BLaER1 (cell line): Measurements from ENCODE around the gene CALM1.

Experiments used
- H3K27ac ChIP-seq: shearing (Covaris generic); formaldehyde crosslinking; 2 replicates; pipeline ENCODE4 v1.8.1; 2022
- H3K27me3 ChIP-seq: shearing (Covaris generic); formaldehyde crosslinking; 2 replicates; pipeline ENCODE4 v1.8.1; 2022
- H3K36me3 ChIP-seq: shearing (Covaris generic); formaldehyde crosslinking; 2 replicates; pipeline ENCODE4 v1.8.1; 2022
- H3K4me1 ChIP-seq: shearing (Covaris generic); formaldehyde crosslinking; 2 replicates; pipeline ENCODE4 v1.8.1; 2022
- H3K4me2 ChIP-seq: shearing (Covaris generic); formaldehyde crosslinking; 2 replicates; pipeline ENCODE4 v1.8.1; 2022
- H3K4me3 ChIP-seq: shearing (Covaris generic); formaldehyde crosslinking; 2 replicates; pipeline ENCODE4 v1.8.1; 2022
- H3K9ac ChIP-seq: shearing (Covaris generic); formaldehyde crosslinking; 2 replicates; pipeline ENCODE4 v1.8.1; 2022
- H3K9me3 ChIP-seq: shearing (Covaris generic); formaldehyde crosslinking; 2 replicates; pipeline ENCODE4 v1.8.1; 2022
- H4K20me1 ChIP-seq: shearing (Covaris generic); formaldehyde crosslinking; 2 replicates; pipeline ENCODE4 v1.8.1; 2022
- Cebpa-rat ChIP-seq: shearing (Covaris generic); IDR thresholded peaks from 2 replicates; pipeline ENCODE4 v1.8.1; 2022

Gene CALM1

GRCh38 chr14:90421632-90422020 lies 24.8 kb downstream of the CALM1 start:
- Histone ChIP-seq H3K27ac (peak overlapping the region; percentile 38; the same call in 1 of the 2 replicates), H3K9ac (no peak overlapping the region), H3K4me3 (no peak overlapping the region), H4K20me1 (no peaks in the 10 kb centered on the region), H3K27me3 (no peaks in the 10 kb centered on the region), H3K4me1 (peaks cover 60% of the 10 kb centered on the region), H3K4me2 (no peak overlapping the region), H3K36me3 (no peaks in the 10 kb centered on the region), H3K9me3 (peaks cover 10% of the 10 kb centered on the region; the same call in 1 of the 2 replicates)
- TF ChIP-seq Cebpa-rat: no peak

DNA sequence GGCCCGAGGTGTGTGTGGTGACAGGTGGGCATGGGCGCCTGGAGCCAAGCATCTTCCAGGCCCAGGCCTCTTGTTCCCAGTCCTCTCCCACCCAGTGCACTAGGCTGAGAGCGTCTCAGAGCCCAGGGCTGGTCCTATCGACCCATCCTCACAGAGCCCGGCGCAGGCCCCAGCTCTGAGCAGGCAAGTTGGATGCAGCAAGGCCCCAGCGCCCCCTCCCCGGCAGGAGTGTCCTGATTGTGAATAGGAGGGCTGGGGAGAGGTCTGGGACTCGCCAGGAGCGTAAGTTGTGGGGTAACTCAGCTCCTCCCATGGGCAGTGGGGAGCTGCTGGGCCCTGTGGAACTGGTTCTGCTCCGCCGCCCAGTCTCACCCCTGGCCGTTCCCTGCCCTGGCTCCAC lies 26.3 kb downstream of the CALM1 start:
- Histone ChIP-seq H4K20me1 (no peaks in the 10 kb centered on the region), H3K9me3 (peaks cover 5% of the 10 kb centered on the region; the same call in 1 of the 2 replicates), H3K36me3 (no peaks in the 10 kb centered on the region), H3K4me2 (peak overlapping the region; percentile 61), H3K27me3 (no peaks in the 10 kb centered on the region), H3K4me1 (peaks cover 69% of the 10 kb centered on the region), H3K9ac (no peak overlapping the region), H3K4me3 (no peak overlapping the region), H3K27ac (peak overlapping the region; percentile 53)
- TF ChIP-seq Cebpa-rat: no peak

DNA sequence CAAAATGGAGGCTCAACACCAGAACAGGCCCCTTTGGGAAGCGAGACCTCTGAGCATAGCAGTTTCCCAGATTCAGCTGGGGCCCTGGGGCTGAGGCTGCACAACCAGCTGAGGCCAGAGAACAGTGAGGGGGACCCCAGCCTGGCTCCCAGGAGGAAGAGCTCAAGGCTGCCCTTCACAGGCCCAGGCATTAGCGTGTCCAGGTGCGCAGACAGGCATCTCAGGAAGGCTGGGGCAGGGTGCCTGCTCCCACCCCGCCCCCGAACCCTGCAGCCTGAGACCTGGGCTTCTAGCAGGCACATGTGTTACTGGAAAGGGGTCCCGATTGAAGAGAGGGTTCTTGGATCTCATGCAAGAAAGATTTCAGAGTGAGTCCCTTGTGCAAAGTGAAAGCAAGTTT lies 27.2 kb downstream of the CALM1 start:
- Histone ChIP-seq H3K4me3 (no peak overlapping the region), H3K27me3 (no peaks in the 10 kb centered on the region), H3K9ac (no peak overlapping the region), H3K27ac (peak overlapping the region; percentile 53; the same call in 1 of the 2 replicates), H3K36me3 (no peaks in the 10 kb centered on the region), H3K9me3 (peaks cover 3% of the 10 kb centered on the region; the same call in 1 of the 2 replicates), H4K20me1 (no peaks in the 10 kb centered on the region), H3K4me1 (peaks cover 73% of the 10 kb centered on the region), H3K4me2 (peak overlapping the region; percentile 61)
- no peak for TF ChIP-seq Cebpa-rat

DNA sequence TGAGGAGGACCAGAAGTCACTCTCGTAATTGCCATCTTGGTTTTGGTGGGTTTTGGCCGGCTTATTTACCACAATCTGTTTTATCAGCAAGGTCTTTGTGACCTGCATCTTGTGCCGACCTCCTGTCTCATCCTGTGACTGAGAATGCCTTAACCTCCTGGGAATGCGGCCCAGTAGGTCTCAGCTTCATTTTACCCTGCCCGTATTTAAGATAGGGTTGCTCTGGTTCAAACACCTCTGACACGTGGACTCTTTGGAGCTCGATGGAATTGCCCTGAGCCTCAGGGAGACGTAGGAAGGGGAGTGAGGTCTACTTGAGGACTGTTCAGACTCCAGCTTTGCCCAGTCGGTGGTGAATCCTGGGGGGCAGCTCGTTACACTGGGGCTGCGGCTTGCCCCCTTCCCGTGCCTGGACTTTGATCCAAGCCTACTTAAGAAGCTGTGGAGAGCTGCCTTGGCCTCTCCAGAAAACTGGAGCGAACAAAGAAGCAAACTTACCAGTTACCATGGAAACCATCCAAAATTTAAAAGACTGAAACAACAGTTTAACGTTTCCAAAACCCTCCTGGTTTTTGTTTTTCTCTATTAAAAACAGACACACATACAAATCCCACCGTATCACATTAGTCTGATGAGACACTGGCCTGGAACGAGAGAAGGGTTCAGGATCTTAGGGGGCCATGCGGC lies 28.0 kb downstream of the CALM1 start:
- no peak overlapping the region for H3K27ac ChIP-seq
- H3K4me3 ChIP-seq: no peak overlapping the region
- H3K4me1 ChIP-seq: peaks cover 76% of the 10 kb centered on the region
- peaks cover 3% of the 10 kb centered on the region; the same call in 1 of the 2 replicates for H3K9me3 ChIP-seq
- no peak overlapping the region for H3K9ac ChIP-seq
- no peaks in the 10 kb centered on the region for H3K27me3 ChIP-seq
- no peak for TF ChIP-seq Cebpa-rat
- no peaks in the 10 kb centered on the region for H4K20me1 ChIP-seq
- H3K4me2 ChIP-seq: peak overlapping the region; percentile 61
- no peaks in the 10 kb centered on the region for H3K36me3 ChIP-seq

DNA sequence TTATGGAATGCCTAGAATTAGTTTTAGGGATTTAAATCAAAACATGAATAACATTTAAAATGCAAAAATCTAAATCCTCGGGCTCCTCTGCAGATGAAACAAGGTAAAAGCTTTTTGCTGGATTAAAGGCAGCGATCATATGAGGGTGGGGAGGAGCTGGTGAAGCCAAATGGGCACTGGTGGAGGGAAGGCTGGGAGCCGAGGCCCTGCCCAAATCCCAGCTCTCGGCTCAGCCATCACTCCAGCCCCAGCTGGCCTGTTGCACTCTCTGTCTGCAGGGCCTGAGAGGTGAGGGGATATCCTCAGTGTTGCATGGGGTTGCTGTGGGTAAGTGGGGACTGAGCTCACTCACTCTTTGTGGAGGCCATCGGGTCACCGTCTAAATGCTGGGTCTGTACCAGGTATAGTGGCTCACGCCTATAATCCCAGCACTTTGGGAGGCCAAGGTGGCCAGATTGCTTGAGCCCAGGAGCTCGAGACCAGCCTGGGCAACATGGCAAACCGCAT lies 28.6 kb downstream of the CALM1 start:
- Histone ChIP-seq H3K4me2 (peak overlapping the region; percentile 91), H4K20me1 (no peaks in the 10 kb centered on the region), H3K9me3 (peaks cover 3% of the 10 kb centered on the region; the same call in 1 of the 2 replicates), H3K27me3 (no peaks in the 10 kb centered on the region), H3K27ac (peak overlapping the region; percentile 77; the same call in 1 of the 2 replicates), H3K4me1 (peaks cover 82% of the 10 kb centered on the region), H3K9ac (no peak overlapping the region), H3K4me3 (no peak overlapping the region), H3K36me3 (no peaks in the 10 kb centered on the region)
- no peak for TF ChIP-seq Cebpa-rat

- peak overlapping the region; percentile 91 for H3K4me2 ChIP-seq
- H3K9me3 ChIP-seq: no peaks in the 10 kb centered on the region
- no peaks in the 10 kb centered on the region for H3K36me3 ChIP-seq
- no peak for TF ChIP-seq Cebpa-rat
- H3K27me3 ChIP-seq: no peaks in the 10 kb centered on the region
- peak overlapping the region; percentile 77 for H3K27ac ChIP-seq
- H4K20me1 ChIP-seq: no peaks in the 10 kb centered on the region
- H3K9ac ChIP-seq: peak overlapping the region; percentile 11; the same call in 1 of the 2 replicates
- no peak overlapping the region for H3K4me3 ChIP-seq
- H3K4me1 ChIP-seq: peaks cover 88% of the 10 kb centered on the region
Measured at GRCh38 chr14:90426031-90426540, 29.3 kb downstream of the CALM1 start.

DNA sequence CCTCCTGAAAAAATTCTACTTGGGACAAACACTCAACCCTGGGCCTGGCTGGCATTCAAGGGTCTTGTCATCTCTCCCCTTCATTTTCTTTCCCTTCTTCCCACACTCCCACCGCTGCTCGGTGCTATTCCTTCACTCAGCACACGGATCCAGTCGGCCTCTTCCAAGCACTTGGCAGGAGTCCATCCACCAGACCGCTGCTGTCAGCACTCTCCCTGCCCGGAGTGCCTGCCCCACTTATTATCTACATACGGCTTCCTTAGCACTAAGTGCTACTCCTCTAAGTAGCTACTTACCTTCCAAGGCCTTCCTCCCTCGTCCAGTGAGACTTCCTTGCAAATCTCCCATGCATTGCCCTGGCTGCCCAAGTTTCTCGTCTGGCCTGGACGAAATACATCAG lies 29.8 kb downstream of the CALM1 start:
- Histone ChIP-seq H3K27me3 (no peaks in the 10 kb centered on the region), H3K9ac (peak overlapping the region; percentile 11; the same call in 1 of the 2 replicates), H4K20me1 (no peaks in the 10 kb centered on the region), H3K27ac (peak overlapping the region; percentile 77), H3K4me2 (peak overlapping the region; percentile 91), H3K9me3 (no peaks in the 10 kb centered on the region), H3K4me3 (no peak overlapping the region), H3K4me1 (peaks cover 88% of the 10 kb centered on the region), H3K36me3 (no peaks in the 10 kb centered on the region)
- no peak for TF ChIP-seq Cebpa-rat

DNA sequence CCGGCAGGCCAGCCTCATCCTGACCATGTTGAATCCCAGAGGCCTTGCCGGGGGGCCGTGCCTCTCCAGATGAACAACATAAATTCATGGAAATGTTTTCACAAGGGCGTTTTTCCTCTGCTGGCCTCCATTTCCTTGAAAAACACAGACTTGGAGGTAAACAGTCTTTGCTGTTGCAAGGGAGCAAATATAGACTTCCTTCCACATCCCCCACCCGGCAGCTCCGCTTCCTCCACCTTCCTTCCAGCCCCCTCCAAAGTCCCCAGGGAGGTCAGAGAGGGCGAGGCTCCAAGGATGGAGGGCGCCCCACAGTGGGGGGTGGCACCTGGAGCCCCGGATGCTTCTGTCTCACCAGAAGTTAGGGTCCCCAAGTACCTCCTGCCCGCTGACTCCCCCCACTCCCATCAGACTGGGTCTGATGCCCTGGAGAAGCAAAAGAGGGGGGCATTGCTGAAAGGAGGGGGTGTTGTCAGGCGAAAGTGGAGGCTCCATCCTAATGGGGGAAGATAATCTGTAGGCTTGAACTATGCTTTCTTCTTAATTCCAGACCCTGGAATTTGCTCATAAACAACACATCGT lies 31.1 kb downstream of the CALM1 start:
- peak overlapping the region; percentile 91 for H3K4me2 ChIP-seq
- peak overlapping the region; percentile 77 for H3K27ac ChIP-seq
- H3K27me3 ChIP-seq: no peaks in the 10 kb centered on the region
- TF ChIP-seq Cebpa-rat: no peak
- H4K20me1 ChIP-seq: no peaks in the 10 kb centered on the region
- H3K9me3 ChIP-seq: no peaks in the 10 kb centered on the region
- H3K36me3 ChIP-seq: no peaks in the 10 kb centered on the region
- peak overlapping the region; percentile 62 for H3K9ac ChIP-seq
- peaks cover 100% of the 10 kb centered on the region for H3K4me1 ChIP-seq
- peak overlapping the region; percentile 43 for H3K4me3 ChIP-seq

- Histone ChIP-seq H3K36me3 (no peaks in the 10 kb centered on the region), H3K27me3 (no peaks in the 10 kb centered on the region), H3K4me2 (peak overlapping the region; percentile 91), H3K9me3 (no peaks in the 10 kb centered on the region), H3K4me3 (no peak overlapping the region), H3K4me1 (peaks cover 95% of the 10 kb centered on the region), H4K20me1 (no peaks in the 10 kb centered on the region), H3K27ac (peak overlapping the region; percentile 77), H3K9ac (no peak overlapping the region)
- no peak for TF ChIP-seq Cebpa-rat
Measured at GRCh38 chr14:90428676-90429075, 31.8 kb downstream of the CALM1 start.

DNA sequence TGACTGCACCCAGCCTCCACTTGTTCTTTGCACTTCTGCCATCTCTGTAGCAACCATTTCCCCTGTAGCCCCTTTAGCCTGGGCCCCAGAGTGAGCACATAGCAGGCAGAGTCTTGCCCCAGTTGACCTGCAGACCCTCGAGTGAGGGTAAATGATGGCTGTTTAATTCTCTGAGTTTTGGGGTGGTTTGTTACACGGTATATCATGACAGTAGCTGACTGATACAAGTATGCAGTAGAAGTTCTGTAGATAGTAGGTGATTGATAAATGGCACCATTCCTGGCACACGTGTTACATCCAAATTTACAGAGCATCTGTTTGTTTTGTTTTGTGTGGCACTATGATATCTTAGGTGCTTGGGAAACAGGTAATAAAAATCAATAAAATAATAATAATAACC lies 32.4 kb downstream of the CALM1 start:
- Histone ChIP-seq H3K4me1 (peaks cover 89% of the 10 kb centered on the region), H3K4me3 (no peak overlapping the region), H3K9ac (no peak overlapping the region), H3K27me3 (no peaks in the 10 kb centered on the region), H3K36me3 (no peaks in the 10 kb centered on the region), H3K27ac (no peak overlapping the region), H4K20me1 (no peaks in the 10 kb centered on the region), H3K4me2 (peak overlapping the region; percentile 91), H3K9me3 (no peaks in the 10 kb centered on the region)
- TF ChIP-seq Cebpa-rat: no peak
